HCT116 (cell line): Measurements from ENCODE around the gene MRGPRE.

Experiments
- EGR1 ChIP-seq: IDR thresholded peaks from 2 replicates; pipeline ENCODE4 v1.6.1; 2012; ENCODE audit warnings: low read depth
- EZH2 ChIP-seq: fragments of 200-600 bp; sonication (generic); IDR thresholded peaks from 2 replicates; pipeline ENCODE4 v1.6.1; 2017; ENCODE audit warnings: antibody characterized with exemption, mixed run types
- EZH2phosphoT487 ChIP-seq: fragments of 200-600 bp; IDR thresholded peaks from 2 replicates; pipeline ENCODE4 v1.6.1; 2018; ENCODE audit warnings: antibody characterized with exemption, borderline replicate concordance
- POLR2A ChIP-seq: IDR thresholded peaks from 2 replicates; pipeline ENCODE4 v1.7.0; 2011; ENCODE audit warnings: borderline replicate concordance; ENCODE audit not compliant: insufficient read depth, insufficient read length; ENCODE audit errors: extremely low read depth
- POLR2AphosphoS5 ChIP-seq: IDR thresholded peaks from 2 replicates; pipeline ENCODE4 v1.6.1; 2011; ENCODE audit warnings: mild to moderate bottlenecking, low read depth, low read length, moderate library complexity
- ZFX ChIP-seq: fragments of 450-650 bp; IDR thresholded peaks from 2 replicates; pipeline ENCODE4 v1.6.1; 2017
- ZNF274 ChIP-seq: fragments of 200-500 bp; sonication (Bioruptor generic); IDR thresholded peaks from 2 replicates; pipeline ENCODE4 v1.6.1; 2014; ENCODE audit warnings: mild to moderate bottlenecking, low read depth, low read length, inconsistent platforms
- TF ChIP-seq, protein P1 (sequence below), 3 experiments: fragments of 200-600 bp in 1 of 3; sonication (generic) in 1 of 3; IDR thresholded peaks in 2 of 3; conservative IDR thresholded peaks in 1 of 3; 2 replicates each; pipeline ENCODE4 v1.5.1; 2012 to 2017; ENCODE audit warnings: low read depth in 2 of 3, low read length in 2 of 3, antibody characterized with exemption in 1 of 3, borderline replicate concordance in 1 of 3, control low read depth in 1 of 3, mild to moderate bottlenecking in 1 of 3, mixed read lengths in 1 of 3, mixed run types in 1 of 3, moderate library complexity in 1 of 3; ENCODE audit not compliant: insufficient read depth in 1 of 3

DNA sequence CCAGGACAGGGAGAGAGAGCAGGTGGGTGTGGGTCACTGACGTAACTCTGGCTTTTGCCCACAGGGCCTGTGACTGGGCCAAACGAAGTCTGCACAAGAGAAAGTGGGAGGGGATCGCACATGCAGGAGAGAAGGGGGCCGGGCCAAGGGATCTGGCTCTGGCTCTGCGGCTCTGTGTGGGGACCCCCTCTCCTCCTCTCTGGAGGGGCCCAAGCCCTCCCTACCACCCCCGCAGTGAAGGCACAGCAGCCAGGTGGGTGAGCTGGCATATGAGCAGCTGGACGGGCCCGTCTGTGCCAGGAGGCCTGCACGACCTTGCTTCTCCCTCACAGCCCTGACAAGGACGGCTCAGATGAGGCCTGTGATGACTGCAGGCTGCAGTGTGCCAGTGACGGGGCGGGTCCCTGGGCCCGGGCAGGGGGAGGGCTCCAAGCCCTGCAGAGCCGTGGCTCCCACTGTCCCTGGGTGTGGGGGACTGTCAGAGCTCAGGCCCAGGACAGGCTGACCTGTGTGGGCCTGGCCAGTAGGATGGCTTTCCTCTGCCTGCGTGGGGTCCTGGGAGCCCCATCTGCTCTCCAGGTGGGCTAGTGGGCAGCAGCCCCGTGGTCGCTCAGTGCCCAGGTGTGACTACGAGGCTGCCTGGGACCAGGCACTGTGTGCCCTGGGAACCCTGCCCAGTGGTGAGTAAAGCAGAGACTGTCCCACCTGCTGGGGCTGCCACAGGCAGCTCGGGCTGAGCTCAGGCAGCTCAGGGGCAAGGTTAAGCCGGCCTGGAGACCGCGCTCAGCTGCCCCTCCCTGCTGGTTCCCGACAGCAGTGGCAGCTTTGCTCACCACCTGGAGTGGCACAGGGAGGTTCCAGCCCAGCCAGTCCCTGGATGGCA is 35.8 kb downstream of the MRGPRE start:
- TF ChIP-seq EZH2 (no peak), POLR2A (no peak), EZH2phosphoT487 (no peak), ZNF274 (no peak), POLR2AphosphoS5 (no peak), ZFX (no peak), EGR1 (no peak)
- TF ChIP-seq, protein P1, sequence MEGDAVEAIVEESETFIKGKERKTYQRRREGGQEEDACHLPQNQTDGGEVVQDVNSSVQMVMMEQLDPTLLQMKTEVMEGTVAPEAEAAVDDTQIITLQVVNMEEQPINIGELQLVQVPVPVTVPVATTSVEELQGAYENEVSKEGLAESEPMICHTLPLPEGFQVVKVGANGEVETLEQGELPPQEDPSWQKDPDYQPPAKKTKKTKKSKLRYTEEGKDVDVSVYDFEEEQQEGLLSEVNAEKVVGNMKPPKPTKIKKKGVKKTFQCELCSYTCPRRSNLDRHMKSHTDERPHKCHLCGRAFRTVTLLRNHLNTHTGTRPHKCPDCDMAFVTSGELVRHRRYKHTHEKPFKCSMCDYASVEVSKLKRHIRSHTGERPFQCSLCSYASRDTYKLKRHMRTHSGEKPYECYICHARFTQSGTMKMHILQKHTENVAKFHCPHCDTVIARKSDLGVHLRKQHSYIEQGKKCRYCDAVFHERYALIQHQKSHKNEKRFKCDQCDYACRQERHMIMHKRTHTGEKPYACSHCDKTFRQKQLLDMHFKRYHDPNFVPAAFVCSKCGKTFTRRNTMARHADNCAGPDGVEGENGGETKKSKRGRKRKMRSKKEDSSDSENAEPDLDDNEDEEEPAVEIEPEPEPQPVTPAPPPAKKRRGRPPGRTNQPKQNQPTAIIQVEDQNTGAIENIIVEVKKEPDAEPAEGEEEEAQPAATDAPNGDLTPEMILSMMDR (IDR thresholded peaks at IDR 0.05 in 2 of 3, conservative IDR thresholded peaks at IDR 0.05 in 1 of 3; ENCODE audit: borderline replicate concordance in 1 of 3, insufficient read depth in 1 of 3, low read depth in 2 of 3, low read length in 2 of 3), result no peak
